Activated CD8-positive, alpha-beta memory T cell treated with anti-CD3 and anti-CD28 coated beads for 1 hour (primary cell): Measurements from ENCODE around the gene PPTC7.
A peak's percentile ranks its signal among the peaks of the same experiment; 100 is the strongest.
"Not testable (repeated sequence)": the region's sequence is repeated elsewhere in the genome, so short reads cannot be mapped to it uniquely, and the experiment has no call there.

Experiments
- DNase-seq, 2 donors: peaks; one replicate each; pipeline ENCODE4 v3.0.0-alpha.2; 2020; ENCODE audit warnings: low read depth in 1 of 2; ENCODE audit errors: extremely low read depth in 1 of 2

Gene PPTC7

DNA sequence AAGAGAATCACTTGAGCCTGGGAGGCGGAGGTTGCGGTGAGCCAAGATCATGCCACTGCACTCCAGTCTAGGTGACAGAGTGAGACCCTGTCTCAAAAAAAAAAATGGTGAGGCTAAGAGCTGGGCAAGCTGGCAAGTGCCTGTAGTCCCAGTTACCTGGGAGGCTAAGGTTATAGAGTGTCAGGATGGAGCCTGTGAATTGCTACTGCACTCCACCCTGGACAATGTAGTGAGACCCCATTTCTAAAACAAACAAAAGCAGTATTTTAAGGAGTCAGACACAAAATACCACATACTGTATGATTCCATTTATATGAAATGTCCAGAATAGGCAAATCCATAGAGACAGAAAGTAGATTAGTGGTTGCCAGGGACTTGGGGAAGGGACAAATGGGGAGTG, 4.0 kb upstream of the PPTC7 start:
- not testable (repeated sequence) for DNase-seq

- no peak for DNase-seq
Measured at GRCh38 chr12:110585231-110585799, 2.2 kb upstream of the PPTC7 start.

- DNase-seq, result peak in 1 of 2 donors; percentile 70
Measured at GRCh38 chr12:110582276-110583136, 612 bp downstream of the PPTC7 start.

GRCh38 chr12:110581931-110582275, 1.2 kb downstream of the PPTC7 start:
- no peak for DNase-seq

DNA sequence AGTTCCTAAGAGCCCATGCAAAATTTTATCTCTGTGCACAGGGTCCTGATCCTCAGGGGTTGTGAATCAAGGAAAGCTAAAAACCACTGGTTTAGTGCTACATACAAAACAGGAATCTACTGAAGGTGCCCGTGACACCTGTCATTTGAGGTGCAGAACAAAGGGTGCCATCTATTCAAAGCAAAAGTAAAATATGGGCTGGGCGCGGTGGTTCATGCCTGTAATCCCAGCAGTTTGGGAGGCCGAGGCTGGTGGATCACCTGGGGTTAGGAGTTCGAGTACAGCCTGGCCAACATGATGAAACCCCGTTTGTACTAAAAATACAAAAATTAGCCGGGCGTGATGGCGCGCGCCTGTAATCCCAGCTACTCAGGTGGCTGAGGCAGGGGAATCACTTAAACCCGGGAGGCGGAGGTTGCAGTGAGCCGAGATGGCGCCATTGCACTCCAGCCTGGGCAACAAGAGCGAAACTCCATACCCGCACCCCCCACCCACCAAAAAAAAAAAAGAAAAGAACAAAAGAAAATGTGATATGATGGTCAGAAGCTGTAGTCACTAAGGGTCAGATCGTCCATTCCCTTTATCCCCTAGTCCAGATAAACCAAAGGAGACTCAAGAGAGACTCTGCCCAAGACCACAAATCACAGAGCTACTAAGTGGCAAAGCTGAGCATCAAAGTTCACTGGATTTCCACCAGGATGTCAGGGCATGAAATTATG, 3.4 kb downstream of the PPTC7 start:
- no peak for DNase-seq

DNA sequence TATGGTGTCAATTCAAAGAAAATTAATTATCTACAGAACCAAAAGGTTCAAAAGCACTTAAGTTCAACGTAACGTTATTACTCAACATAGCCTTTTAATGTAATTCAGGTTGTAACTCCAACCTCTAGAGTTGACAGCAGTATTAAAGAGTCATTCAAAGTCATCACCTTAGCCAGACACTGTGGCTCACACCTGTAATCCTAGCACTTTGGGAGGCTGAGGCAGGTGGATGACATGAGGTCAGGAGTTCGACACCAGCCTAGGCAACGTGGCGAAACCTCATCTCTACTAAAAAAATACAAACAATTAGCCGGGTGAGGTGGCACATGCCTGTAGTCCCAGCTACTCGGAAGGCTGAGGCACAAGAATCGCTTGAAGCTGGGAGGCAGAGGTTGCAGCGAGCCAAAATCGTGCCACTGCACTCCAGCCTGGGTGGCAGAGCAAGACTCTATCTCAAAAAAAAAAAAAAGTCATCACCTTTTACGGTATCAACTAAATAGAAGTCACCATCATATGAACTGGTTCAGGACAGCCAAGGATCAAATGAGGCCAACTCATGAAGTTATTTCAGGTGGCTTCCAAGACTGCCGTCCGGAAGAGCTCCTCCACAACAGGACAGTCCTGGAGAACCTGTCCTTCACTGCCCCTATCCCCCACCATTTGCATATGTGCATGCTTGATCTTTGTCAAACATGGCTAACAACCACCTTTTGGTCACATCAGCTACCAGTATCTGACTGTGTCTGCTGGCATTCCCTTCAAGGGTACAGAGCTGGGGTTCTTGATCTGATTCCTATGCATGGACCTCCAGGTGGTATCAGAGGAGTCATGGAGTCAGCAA, 4.2 kb downstream of the PPTC7 start:
- DNase-seq, result no peak

DNA sequence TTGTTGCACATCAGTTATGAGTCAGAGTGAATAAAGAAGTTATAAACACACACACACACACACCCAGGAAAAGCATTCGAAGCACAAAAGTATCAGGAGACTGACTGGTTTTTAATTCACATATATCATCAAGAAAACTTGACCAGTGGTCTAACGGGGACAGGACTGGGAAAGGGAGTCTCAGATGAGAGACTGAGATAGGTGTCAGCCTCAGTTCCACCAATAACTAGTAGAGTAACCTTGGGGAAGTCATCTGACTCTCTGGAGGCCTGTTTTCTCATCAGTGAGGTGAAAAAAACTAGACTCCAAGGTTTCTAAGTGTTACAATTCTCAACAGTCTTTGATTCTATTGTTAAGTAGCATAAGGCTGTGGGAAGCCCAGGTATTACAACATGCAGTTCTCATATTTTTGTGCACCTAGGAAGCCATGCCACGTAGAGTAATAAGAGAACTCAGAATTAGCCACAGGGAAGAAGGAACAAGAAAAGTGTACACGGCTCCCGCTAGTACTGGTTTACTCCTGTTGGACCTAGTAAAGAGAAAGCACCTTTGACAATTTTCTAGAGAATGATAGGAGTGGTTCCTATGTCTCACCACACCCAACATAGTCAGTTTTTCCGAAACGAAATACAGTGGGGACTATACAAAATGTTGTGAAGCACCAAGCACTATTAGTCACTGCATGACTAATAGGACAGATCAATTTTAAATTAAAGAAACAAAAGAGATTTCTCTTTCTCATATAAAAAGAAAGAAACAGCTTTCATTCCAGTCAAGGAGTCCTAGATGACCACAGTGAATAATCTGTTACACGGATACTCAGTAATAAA, 5.0 kb downstream of the PPTC7 start:
- DNase-seq, result no peak

DNA sequence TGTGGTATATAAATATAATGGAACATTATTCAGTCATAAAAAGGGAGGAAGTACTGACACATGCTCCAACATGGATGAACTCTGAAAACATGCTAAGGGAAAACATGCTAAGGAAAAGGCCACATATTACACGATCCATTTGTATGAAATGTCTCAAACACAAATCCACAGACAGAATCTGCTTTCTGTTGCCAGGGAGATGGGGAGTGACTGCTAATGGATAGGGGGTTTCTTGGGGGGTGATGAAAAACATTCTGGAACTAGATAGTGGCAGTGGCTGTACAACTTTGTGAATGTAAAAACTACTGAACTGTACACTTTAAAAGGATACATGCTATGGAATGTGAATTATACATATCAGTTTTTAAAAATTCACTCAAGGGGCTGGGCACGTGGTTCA, 6.6 kb downstream of the PPTC7 start:
- no peak for DNase-seq

DNA sequence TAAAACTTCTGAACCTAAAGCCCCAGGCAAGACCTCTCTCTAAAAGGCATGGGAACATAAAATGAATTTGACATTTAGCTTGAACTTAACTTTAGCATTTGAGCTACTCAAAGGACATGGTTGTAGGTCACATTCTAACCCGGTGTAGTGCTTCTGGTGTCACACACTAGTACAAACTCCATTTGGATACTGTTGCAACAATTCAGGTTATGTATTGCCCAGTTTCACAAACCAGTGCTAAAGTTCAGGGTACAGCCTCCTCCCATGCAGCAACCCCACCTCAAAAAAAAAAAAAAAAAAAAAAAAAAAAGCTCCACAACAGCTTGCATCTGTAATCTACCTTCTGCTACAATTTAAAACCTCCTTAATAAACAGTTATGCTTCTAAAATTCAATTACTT, 7.8 kb downstream of the PPTC7 start:
- no peak for DNase-seq

- DNase-seq, result not testable (repeated sequence)
Measured at GRCh38 chr12:110574717-110575230, 8.3 kb downstream of the PPTC7 start.

GRCh38 chr12:110574044-110574443, 9.1 kb downstream of the PPTC7 start:
- no peak for DNase-seq

GRCh38 chr12:110570798-110571197, 12.3 kb downstream of the PPTC7 start:
- not testable (repeated sequence) for DNase-seq

DNA sequence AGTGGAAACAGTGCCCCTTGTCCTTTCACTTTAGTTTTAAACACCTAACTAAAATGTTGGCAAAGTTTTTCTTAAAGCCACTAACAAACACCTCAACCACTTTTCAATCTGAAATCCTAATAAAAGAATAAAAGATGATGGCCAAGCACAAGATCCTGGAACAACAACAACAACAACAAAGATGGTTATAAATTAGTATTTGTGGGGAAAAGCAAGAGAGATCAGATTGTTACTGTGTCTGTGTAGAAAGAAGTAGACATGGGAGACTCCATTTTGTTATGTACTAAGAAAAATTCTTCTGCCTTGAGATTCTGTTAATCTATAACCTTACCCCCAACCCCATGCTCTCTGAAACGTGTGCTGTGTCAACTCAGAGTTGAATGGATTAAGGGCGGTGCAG, 13.3 kb downstream of the PPTC7 start:
- DNase-seq, result not testable (repeated sequence)

DNA sequence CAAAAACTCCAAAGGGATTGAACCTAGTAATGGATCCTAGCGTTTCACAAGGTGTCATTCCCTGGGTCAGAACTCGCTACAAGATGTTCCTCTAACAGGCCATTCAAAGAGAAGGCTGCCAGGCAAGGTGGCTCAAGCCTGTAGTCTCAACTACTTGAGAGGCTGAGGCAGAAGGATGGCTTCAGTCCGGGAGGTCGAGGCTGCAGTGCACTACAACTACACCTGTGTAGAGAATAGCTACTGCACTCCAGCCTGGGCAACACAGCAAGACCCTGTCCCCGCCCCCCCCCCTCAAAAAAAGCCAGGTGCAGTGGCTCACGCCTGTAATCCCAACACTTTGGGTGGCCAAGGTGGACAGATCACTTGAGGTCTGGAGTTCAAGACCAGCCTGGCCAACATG, 14.4 kb downstream of the PPTC7 start:
- no peak for DNase-seq

- DNase-seq, result no peak
Measured at GRCh38 chr12:110566993-110567392, 16.1 kb downstream of the PPTC7 start.

DNA sequence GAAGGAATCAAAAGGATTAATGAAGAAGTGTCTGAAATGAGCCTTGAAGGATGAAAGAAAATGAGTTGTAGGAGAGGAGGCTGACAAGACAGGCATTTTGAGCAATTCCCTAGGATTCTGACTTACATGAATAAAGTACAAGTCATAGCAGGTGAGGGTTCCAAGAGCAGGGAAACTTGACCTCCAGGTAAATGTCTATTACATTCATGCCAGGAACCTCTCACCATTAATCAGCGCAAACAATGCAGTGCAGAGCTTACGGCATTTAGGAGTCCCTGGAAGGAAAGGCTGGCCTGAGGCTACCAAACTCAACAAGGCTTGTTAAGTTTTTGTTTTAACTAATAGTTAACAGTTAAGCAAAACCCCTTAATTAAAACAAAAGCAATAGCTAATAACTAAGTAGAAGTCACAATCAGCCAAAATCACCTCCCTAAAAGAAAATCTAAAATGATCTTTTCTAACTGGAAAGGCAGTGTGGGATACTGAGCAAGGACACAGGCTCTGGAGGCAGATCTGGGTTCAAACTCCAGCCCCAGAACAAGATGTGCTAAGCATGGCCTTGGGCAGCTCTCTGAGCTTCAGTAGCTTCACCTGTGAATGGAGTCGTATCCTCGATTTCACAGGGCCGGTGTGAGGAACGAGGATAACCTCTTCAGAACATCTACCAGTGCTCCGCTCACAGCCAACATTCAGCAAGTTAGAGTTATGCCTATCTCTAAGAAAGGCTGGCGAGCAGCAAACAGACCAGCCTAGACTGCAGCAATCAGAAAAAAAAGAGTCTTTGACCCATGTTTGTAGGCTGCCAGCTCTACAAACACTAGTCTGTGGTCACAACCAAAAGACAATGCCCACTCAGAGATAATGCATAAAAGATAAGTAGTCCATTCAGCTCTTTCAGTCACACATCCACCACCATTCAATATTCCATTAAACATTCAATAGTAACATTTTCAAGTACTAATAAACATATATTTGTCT, 16.9 kb downstream of the PPTC7 start:
- no peak for DNase-seq

DNA sequence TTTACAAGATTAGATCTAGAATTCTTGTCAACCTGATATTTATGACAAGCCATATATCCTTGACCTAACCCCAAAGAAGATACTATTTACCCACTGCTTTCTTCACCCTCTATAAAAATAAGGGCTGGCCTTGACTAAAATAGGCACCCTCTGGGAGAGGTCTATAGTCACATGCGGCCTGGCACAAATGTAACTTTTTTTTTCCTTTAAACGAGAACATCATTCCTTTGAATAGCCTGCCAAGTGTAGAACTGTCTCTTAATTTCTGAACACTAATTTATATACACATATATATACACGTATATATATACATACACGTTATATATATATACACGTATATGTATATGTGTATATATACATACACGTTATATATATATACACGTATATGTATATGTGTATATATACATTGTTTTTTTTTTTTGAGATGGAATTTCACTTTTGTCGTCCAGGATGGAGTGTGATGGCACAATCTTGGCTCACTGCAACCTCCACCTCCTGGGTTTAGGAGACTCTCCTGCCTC, 18.6 kb downstream of the PPTC7 start:
- no peak for DNase-seq

DNA sequence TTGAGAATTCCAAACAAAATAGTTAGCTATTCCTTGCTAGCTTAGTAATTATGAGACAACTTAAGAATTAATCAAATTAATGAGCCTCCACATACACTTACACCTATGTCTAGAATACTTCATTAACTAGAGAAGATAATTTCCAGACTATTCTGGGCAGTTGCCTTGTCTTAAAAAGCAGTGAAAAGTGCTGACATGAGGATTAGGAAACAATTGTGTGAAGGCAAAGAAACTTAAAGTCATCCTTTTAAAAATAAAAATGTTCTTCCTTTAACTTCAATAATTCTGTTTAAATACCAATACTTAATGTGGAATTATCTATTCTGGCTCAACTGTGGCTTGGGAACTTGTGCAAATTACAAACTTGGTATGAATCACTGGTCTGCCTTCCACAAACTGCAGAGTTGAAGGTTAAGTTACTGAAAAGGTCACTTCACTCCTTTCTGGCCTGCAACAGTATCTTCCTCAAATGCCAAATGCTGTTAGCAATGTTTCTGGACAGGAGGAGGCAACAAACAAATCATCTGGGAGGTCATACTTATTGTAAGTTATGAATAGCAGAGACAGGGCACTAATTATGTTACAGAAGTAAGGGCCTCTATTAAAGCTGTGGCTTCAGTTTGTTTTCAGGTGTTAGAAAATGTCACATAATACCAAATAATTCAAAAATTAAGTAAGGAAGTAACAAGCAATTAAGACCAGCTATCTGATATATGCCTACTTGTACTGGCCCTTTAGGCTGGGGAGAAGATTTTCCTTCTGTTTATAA, 19.2 kb downstream of the PPTC7 start:
- DNase-seq, result no peak
